IPS-15b (cell line): ENCODE measurements around the gene MAP4K2.

Experiments used
- H3K27me3 ChIP-seq: one replicate; pipeline ENCODE4 v1.6.1; 2013; ENCODE audit warnings: low read length; ENCODE audit not compliant: control insufficient read depth, insufficient read depth
- H3K36me3 ChIP-seq: one replicate; pipeline ENCODE4 v1.6.1; 2013; ENCODE audit warnings: low read length; ENCODE audit not compliant: control insufficient read depth, insufficient read depth
- H3K4me1 ChIP-seq: one replicate; pipeline ENCODE4 v1.6.1; 2013; ENCODE audit warnings: mild to moderate bottlenecking, low read length; ENCODE audit not compliant: control insufficient read depth, insufficient read depth
- H3K4me3 ChIP-seq: one replicate; pipeline ENCODE4 v1.5.1; 2013; ENCODE audit warnings: low read depth, low read length
- H3K9ac ChIP-seq: one replicate; pipeline ENCODE4 v1.6.1; 2013; ENCODE audit warnings: low read depth, mild to moderate bottlenecking, low read length
- H3K9me3 ChIP-seq: one replicate; pipeline ENCODE4 v1.6.1; 2013; ENCODE audit warnings: mild to moderate bottlenecking, low read length; ENCODE audit not compliant: control insufficient read depth, insufficient read depth

The MAP4K2 gene

DNA sequence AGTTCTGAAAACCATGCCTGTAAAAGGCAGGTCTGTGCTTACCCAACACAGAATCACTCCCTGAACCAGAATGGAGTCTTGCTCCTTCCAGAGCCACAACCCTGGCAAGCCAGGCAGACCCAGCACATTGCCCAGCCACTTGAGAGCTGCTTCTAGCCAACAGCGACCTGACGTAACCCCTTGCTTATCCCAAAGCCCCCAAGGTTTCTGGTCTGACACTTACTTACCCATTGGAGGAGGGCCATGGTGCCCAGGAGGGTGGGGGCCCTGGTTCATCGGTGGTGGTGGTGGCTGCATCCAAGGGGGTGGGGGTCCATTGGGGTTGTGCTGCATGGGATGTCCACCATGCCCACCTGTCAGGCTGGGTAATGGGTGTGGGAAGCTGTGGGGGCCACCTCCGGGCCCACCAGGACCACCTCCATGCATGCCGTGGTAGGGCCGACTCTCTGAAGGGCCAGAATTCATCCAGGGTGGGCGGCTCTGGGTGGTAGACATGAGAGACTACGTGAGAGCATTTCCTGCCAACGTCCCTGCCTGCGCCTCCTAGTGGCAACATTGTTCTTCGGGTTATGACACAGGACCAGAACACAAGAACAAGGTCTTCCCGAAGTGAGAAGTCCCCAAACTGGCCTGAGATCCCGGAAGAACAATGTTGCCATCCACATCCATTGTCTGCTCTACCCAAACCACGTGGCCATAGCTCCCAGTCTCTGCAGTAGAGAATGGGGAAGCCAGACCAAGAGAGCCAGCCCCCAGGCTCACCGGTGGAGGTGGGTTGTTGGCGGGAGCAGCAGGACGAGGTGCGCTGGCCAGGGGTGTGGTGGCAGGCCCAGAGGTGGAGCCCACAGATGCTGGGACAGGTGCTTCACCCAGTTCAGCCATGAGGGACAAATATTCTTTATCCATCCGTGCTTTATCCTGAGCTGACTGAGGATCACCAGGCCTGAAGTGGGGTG lies 35.4 kb downstream of the MAP4K2 start:
- H3K9me3 ChIP-seq: no peaks in the 10 kb centered on the region
- H3K36me3 ChIP-seq: peaks cover 69% of the 10 kb centered on the region
- H3K9ac ChIP-seq: no peak overlapping the region
- peaks cover 24% of the 10 kb centered on the region for H3K4me1 ChIP-seq
- H3K4me3 ChIP-seq: no peak overlapping the region
- no peaks in the 10 kb centered on the region for H3K27me3 ChIP-seq

DNA sequence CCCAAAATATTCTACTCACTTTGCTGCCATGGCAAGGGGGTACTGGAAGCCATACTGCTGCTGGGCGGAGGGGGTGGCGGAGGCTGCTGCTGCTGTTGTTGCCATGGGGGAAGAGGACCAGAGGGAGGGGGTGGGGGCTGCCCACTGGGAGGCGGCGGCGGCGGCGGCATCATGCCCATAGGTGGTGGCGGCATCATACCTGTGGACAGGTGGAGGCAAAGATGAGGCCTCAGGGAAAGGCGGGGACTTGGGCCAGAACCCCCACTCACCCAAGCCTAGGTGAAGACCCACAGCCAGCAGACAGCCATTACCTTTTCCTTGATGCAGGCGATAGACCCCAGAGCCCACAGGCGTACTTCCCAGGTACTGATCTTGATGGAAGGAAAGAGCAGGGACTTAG lies 36.1 kb downstream of the MAP4K2 start:
- no peaks in the 10 kb centered on the region for H3K9me3 ChIP-seq
- H3K4me1 ChIP-seq: peaks cover 30% of the 10 kb centered on the region
- H3K4me3 ChIP-seq: no peak overlapping the region
- no peaks in the 10 kb centered on the region for H3K27me3 ChIP-seq
- H3K36me3 ChIP-seq: peaks cover 69% of the 10 kb centered on the region
- no peak overlapping the region for H3K9ac ChIP-seq

DNA sequence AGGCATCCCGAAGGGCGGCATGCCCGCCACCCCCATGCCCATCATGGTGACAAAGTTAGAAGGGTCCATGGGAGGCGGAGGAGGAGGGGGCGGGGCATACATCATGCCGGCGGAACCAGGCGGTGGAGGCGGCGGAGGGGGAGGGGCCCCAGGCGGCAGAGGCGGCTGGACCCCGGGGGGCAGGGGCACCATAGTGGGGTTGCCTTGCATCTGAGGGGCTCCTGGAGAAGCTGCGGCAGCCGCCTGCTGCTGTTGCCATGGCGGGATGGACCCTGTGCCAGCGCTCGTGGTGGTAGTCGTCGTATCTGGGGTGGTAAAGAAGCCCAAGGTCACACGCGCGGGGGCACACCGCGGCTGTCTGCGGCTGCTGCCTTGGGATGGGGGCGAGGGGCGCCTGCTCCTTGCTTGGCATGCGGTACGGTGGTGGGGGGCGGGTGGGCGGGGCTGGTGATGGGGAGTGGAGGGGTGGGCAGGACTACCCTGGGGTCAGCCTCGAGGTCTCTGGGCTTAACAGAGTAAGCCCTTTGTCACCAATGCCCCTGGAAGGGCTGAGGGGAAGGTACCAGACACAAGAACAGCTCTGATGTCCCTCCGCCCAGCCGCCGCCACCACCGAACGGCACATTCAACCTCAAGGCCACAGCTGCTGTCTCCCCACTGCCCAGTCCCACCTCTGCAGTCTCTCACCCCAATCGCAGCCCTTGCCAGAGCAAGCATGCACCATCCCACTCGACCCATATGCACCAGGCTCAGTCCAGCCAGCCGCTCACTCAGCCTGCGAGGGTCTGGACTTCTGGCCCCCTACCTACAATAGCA lies 37.0 kb downstream of the MAP4K2 start:
- Histone ChIP-seq H3K9me3 (no peaks in the 10 kb centered on the region), H3K9ac (no peak overlapping the region), H3K4me1 (peaks cover 30% of the 10 kb centered on the region), H3K27me3 (no peaks in the 10 kb centered on the region), H3K36me3 (peaks cover 63% of the 10 kb centered on the region), H3K4me3 (no peak overlapping the region)

DNA sequence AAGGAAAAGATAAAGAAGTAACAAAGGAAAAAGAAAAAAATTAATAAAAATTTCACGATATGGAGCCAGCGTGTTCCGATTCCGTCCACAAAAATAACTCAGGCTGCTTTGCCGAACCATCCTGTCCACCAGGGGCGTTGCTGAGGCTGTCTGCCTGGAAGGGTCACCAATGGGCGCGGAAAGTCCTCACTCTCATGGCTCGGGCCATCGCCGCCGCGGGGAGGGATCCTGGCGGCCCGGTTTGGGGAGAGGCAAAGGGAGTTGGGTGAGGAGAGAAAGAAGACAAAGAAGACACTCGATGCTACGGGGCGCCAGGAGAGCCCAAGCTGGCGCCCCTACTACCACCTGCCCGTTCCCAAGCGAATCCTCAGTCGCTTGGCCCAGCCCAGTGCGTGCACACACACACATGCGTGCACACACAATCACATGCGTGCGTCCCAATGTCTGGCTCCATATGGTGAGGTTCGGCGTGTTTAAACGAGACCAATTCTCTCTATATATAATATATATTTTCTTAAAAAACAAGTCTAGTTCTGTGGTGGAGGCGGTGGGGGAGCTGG lies 37.6 kb downstream of the MAP4K2 start:
- Histone ChIP-seq H3K9ac (no peak overlapping the region), H3K27me3 (no peaks in the 10 kb centered on the region), H3K4me1 (peaks cover 32% of the 10 kb centered on the region), H3K4me3 (no peak overlapping the region), H3K36me3 (peaks cover 57% of the 10 kb centered on the region), H3K9me3 (no peaks in the 10 kb centered on the region)

DNA sequence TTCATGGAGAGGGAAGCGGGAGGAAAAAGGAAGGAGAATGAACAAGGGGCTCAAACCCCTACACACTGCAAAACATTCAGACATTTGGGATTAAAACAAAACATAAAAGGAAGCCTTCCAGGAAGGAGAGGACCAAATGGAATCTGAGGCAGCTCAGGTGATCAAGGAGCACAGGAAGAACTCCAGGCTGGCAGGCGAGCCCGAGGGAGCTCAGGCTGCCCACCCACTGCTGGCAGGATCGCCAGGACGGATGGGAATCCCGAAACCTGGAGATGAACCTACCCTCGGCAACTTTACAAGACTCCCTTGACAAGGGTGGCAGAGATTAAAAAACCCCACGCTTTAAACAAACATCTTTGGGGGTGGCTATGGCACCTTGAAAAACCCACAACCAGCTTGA lies 38.3 kb downstream of the MAP4K2 start:
- no peaks in the 10 kb centered on the region for H3K27me3 ChIP-seq
- H3K9ac ChIP-seq: no peak overlapping the region
- H3K4me1 ChIP-seq: peaks cover 36% of the 10 kb centered on the region
- H3K36me3 ChIP-seq: peaks cover 51% of the 10 kb centered on the region
- H3K9me3 ChIP-seq: no peaks in the 10 kb centered on the region
- H3K4me3 ChIP-seq: no peak overlapping the region

DNA sequence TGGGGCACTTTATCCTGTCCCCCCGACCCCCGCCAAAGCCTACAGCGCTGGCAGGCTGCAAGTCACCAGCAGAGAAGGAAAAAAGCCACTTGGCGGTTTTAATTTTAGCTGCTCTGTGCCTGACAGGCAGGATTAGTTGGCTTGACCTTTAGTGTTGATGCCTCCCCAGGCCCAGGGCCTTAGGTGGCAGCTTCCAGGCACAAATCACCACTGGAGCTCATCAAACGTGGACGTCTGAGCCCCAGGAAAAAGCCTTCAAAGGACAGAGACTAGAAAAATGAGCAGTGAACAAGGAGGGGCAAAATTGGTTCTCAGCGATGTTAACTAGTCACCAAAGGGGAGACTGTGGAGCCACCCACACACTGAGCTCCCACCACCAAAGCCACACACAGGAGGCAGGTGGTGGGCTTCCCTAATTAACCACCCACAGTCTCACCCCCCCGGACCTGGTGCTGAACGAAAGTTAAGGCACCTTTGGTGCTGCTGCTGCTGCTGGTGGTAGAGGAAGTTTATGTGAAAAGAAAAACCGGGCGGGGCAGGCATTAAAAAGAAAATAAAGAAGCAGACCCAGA lies 38.9 kb downstream of the MAP4K2 start:
- Histone ChIP-seq H3K9me3 (no peaks in the 10 kb centered on the region), H3K4me3 (peak overlapping the region; percentile 8), H3K36me3 (peaks cover 45% of the 10 kb centered on the region), H3K9ac (peak overlapping the region; percentile 54), H3K4me1 (peaks cover 36% of the 10 kb centered on the region), H3K27me3 (no peaks in the 10 kb centered on the region)

DNA sequence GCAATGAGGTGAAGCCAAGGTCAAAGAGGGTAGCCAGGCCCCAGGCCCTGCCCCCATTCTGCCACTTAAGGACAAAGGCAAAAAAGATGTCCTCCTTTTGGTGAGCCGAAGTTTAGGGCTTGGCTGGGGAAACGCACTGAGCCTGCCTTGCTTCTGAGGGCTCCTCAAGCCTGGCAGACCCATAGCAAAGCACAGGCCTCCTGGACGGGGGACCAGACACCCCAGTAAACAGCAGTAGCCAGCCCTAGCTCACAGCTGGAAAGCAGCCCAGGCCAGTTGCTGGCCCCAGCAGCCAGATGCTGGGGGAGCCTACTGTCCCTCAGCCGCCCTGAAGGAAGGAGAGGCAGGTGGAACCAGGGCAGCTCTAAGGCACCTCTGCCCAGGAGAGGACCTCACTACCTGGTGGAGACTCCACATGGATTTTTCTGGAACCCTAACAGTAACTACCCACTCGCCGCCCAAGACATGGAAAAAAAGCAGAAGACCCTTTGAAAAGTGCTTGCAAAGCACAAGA lies 39.4 kb downstream of the MAP4K2 start:
- no peaks in the 10 kb centered on the region for H3K27me3 ChIP-seq
- H3K36me3 ChIP-seq: peaks cover 40% of the 10 kb centered on the region
- H3K4me3 ChIP-seq: peak overlapping the region; percentile 10
- H3K9me3 ChIP-seq: no peaks in the 10 kb centered on the region
- H3K4me1 ChIP-seq: peaks cover 36% of the 10 kb centered on the region
- H3K9ac ChIP-seq: peak overlapping the region; percentile 54

DNA sequence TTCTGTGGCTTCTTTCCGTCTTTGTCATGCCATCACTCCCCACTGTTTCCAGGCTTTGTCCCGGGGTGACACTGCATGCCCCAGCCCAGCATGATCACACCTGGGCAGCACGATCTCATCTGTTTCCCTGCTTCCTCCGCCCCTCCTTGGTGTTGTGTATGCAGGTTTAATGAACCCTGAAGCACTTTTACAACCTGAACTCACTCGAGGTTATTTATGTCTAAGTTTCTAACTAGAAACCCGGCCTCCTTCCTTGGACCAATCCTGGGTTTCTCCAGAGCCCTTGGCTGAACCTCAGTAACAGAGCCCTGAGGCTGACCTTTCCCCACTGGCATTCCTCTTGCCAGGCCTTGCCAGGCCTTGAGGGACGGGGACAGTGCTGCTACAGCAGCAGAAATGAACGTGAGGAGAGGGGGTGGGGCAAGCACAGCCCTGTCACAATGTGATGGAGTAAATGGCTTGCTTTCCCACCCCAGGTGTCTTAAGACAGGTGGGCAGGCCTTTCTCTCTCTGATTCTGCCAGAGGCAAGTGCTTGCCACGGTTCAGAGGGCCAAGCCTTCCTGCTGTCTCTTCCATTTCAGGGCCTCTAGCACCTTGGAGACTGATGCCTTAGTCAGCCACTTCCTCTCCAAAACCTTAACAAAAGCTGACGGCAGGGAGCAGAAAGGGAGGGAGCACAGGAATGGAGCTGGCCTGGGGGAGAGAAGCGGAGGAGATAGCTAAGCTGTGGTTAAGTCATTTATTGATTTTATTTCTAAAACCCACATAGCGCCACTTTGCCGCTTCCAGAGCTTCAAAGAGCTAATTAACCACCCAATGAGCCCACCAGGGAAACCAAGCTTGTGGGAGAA lies 40.1 kb downstream of the MAP4K2 start:
- H3K4me1 ChIP-seq: peaks cover 36% of the 10 kb centered on the region
- no peaks in the 10 kb centered on the region for H3K9me3 ChIP-seq
- no peaks in the 10 kb centered on the region for H3K27me3 ChIP-seq
- H3K9ac ChIP-seq: peak overlapping the region; percentile 54
- H3K4me3 ChIP-seq: peak overlapping the region; percentile 10
- peaks cover 33% of the 10 kb centered on the region for H3K36me3 ChIP-seq

DNA sequence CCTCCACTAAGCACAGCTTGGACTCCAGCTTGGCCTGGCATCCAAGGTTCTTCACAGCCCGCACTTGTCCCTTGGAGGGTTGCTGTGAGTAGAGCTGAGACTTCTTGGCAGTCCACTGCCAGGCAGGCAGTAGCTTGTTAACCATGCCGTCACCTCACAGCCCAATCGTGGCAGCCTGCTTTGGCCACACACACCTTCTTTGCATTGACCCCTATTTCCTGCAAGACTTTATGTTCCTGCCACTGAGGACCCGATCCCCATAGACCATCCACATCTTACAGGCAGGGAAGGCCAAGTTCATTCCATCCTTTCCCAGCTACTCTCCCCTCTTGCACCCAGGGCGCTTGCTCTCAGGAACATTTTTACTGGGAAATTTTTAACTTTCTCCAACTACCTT lies 40.7 kb downstream of the MAP4K2 start:
- peaks cover 27% of the 10 kb centered on the region for H3K36me3 ChIP-seq
- peak overlapping the region; percentile 40 for H3K9ac ChIP-seq
- no peaks in the 10 kb centered on the region for H3K27me3 ChIP-seq
- H3K9me3 ChIP-seq: no peaks in the 10 kb centered on the region
- no peak overlapping the region for H3K4me3 ChIP-seq
- H3K4me1 ChIP-seq: peaks cover 36% of the 10 kb centered on the region

DNA sequence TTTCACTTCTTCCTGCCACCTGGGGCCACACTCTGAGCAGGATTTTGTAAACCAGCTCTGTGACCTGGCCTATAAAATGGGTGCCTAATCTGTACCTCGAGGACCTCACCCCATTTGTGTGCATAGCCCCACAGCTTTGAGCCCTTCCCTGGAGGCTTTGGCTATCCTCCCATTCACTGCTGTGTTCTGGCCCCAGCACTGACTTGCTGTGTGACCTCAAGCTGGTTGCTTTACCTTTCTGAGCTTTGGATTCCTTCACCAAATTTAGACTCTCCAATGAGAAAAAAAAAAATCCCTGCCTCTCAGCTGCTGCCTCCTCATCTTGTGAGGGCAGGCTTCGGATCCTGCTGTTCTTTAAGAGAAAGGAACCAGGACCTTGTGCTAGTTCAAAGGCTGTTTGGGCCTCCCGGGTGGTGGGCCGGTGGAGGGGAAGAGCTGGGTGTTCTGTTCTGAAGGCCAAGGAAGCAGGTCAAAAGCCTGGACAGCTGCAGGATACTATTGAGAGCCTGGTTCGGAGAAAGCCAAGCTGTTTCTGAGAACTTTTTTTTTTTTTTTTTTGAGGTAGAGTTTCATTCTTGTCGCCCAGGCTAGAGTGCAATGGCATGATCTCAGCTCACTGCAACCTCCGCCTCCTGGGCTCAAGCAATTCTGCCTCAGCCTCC lies 42.1 kb downstream of the MAP4K2 start:
- Histone ChIP-seq H3K9ac (no peak overlapping the region), H3K36me3 (peaks cover 16% of the 10 kb centered on the region), H3K4me1 (peaks cover 36% of the 10 kb centered on the region), H3K9me3 (no peaks in the 10 kb centered on the region), H3K4me3 (no peak overlapping the region), H3K27me3 (no peaks in the 10 kb centered on the region)
